GM04504 (cell line): ENCODE results near the gene POLR1G.
A peak's percentile ranks its signal among the peaks of the same experiment; 100 is the strongest.
"Not testable (repeated sequence)": the region's sequence is repeated elsewhere in the genome, so short reads cannot be mapped to it uniquely, and the experiment has no call there.

ENCODE experiments used
- DNase-seq: peaks from one replicate; pipeline ENCODE4 v3.0.0-alpha.2; 2012; ENCODE audit warnings: low read depth

Gene POLR1G

GRCh38 chr19:45395821-45396617 lies 10.4 kb upstream of the POLR1G start:
- no peak for DNase-seq

DNA sequence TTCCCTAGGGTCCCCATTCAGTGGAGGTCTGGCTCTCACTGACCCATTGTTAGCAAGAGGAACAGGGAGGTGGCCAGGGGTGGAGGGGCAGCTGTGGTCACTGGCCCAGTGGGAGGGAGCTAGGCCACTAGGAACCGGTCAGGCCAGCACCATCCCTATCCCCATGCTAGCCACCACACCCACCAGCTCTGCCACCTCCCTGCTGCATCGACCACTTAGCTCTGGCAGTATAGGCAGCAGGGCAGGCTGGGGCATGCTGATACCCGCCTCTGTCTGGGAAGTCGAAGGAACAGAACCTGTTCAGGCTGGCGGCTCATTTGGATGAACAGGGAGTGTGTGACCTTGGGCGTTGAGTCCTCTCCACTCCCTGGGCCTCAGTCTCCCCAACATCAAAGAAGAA lies 6.3 kb upstream of the POLR1G start:
- no peak for DNase-seq

DNA sequence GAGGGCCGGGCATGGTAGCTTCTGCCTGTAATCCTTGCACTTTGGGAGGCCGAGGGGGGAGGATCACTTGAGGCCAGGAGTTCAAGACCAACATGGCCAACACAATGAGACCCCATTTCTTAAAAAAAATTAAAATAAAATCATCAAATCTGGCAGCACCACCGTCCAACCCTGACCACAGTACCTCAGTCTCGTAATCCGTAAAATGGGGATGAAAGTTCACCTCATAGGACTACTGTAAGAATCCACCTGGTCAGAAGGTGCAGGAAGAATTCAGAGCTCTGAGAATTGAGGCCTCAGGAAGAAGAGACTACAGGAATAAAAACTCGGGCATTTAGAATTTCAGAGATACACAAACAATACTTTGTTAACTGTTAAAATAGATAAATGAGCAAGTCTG lies 4.6 kb upstream of the POLR1G start:
- DNase-seq, result no peak

GRCh38 chr19:45402298-45403061 lies 4.0 kb upstream of the POLR1G start:
- DNase-seq, result no peak

DNA sequence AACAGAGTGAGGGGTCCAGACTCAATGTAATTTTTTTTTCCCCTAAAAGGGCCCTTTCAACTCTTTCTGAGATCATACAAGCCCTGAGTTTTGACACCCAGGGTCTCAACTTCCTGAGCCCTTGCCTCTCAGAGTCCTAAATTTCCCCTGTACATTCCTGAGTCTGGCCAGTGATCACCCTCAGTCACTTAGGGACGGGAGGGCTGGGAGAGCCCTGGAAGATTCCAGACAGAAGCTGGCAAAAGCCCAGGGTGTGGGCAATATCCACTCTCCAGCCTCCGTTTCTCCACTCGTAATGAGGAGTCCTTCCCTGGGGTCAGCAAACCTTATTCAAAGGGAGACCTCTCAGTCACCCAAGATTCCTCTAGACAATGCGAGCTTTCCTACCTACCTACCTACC lies 3.2 kb upstream of the POLR1G start:
- no peak for DNase-seq

- no peak for DNase-seq
Observed at GRCh38 chr19:45403781-45404556, 2.5 kb upstream of the POLR1G start.

GRCh38 chr19:45404557-45405434 lies 1.6 kb upstream of the POLR1G start, which contains the start of gene PPP1R13L:
Gene PPP1R13L, minus strand, starts transcription at chr19:45405069. Its CDS starts 6,751 bp downstream, at chr19:45398318.
- DNase-seq, result no peak

GRCh38 chr19:45405435-45406225 lies 814 bp upstream of the POLR1G start:
- peak; percentile 79 for DNase-seq

- DNase-seq, result no peak
Observed at GRCh38 chr19:45407091-45407375, 589 bp downstream of the POLR1G start.

- DNase-seq, result not testable (repeated sequence)
Observed at GRCh38 chr19:45407585-45407984, 1.1 kb downstream of the POLR1G start.

DNA sequence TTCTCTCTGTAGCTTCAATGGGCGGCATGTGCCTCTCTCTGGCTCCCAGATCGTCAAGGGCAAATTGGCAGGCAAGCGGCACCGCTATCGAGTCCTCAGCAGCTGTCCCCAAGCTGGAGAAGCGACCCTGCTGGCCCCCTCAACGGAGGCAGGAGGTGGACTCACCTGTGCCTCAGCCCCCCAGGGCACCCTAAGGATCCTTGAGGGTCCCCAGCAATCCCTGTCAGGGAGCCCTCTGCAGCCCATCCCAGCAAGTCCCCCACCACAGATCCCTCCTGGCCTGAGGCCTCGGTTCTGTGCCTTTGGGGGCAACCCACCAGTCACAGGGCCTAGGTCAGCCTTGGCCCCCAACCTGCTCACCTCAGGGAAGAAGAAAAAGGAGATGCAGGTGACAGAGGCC lies 1.7 kb downstream of the POLR1G start:
- no peak for DNase-seq

- DNase-seq, result no peak
Observed at GRCh38 chr19:45408830-45409556, 2.5 kb downstream of the POLR1G start.

- DNase-seq, result no peak
Observed at GRCh38 chr19:45409557-45409920, 3.1 kb downstream of the POLR1G start.

DNA sequence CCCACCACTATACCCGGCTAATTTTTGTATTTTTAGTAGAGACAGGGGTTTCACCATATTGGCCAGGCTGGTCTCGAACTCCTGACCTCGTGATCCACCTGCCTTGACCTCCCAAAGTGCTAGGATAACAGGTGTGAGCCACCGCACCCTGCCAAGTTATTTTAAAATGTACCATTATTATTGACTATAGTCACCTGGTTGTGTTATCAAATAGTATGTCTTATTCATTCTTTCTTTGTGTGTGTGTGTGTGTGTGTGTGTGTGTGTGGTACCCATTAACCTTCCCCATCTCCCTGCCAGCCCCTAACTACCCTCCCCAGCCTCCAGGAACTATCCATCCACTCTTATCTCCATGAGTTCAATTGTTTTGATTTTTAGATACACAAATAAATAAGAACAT lies 3.9 kb downstream of the POLR1G start:
- not testable (repeated sequence) for DNase-seq

DNA sequence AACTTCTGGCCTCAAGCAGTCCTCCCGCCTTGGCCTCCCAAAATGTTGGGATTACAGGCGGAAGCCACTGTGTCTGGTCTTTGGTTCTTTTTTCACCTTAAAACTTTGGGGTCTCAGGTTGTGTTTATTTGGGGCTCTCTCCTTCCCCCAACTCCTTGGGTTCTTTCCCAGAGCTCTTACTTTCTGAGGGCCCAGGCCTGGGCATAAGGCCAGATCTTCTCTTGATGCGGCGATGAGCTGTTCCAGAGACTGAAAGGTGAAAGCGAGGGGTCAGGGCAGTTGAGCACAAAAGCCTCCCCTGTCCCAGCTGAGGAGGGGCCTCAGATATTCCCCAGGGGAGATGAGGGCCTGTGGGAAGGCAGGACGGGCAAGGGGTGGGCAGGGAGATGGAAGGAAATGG lies 7.1 kb downstream of the POLR1G start:
- DNase-seq, result no peak

DNA sequence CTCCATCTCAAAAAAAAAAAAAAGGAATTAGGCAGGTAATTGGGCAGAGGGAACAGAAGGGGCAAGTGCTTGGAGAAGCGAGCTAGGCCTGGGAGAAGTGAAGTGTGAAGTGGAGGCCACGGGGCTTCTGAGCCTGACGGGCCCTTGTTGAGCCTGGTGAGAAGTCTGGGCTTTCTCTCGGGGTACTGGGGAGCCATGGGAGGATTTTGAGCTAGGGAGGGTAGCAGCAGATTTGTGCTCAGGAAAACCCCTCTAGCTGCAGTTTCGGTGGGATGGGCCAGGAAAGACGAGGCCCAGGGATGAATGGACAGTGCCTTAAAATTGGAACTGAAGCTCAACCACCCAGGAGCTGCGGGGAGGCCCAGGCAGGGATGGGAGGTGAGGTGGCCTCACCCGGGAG lies 8.0 kb downstream of the POLR1G start:
- no peak for DNase-seq

DNA sequence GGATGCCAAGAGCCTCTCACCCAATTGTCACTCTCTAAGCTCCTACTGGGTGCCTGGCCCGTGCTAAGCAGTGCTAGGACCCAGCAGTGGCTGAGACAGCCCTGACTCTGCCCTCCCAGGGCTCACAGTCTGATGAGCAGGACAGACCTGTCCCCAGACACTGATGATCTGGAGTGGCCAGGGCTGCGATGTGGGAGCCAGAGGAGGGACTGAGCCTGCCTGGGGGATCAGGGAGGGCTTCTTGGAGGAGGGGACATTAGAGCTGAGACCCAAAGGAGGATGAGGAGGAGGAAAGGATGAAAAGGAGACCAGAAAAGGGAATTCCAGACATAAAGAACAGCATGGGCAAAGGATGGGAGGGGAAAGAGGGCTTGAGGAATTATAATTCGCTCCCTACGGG lies 10.7 kb downstream of the POLR1G start:
- no peak for DNase-seq

DNA sequence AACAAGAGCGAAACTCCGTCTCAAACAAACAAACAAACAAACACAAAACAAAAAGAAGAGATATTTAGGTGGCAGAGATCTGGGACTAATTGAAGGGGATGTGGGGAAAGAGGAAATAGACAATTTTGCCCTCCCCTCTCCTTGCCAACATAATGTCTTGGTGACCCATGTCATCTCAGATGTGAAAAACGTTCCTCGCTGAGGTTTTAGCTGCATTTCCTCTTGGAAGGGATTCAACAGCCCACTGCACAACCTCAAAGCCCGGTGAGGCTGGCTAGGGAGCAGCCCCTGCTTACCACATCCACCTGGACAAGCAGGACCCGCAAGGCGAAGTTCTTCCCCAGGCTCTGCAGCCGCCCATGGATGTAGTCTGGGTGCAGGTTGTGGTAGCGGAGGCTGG lies 12.4 kb downstream of the POLR1G start:
- DNase-seq, result no peak

- no peak for DNase-seq
Observed at GRCh38 chr19:45419396-45419795, 13.0 kb downstream of the POLR1G start.

DNA sequence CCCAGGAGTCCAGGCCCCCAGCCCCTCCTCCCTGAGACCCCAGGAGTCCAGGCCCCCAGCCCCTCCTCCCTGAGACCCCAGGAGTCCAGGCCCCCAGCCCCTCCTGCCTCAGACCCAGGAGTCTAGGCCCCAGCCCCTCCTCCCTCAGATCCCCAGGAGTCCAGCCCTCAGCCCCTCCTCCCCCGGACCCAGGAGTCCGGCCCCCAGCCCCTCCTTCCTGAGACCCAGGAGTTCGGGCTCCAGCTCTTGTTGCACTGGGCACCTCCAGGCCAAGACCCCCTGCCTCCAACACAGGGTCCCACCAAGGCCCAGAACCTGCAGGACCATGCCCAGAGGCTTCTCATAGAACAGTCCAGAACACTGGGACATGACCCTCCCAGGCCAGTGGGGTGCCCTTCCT lies 13.5 kb downstream of the POLR1G start:
- DNase-seq, result no peak
